ENCODE measurements around the gene ETNK1.
A peak's percentile ranks its signal among the peaks of the same experiment; 100 is the strongest.
"Not testable (repeated sequence)": the region's sequence is repeated elsewhere in the genome, so short reads cannot be mapped to it uniquely, and the experiment has no call there.

Gene ETNK1

DNA sequence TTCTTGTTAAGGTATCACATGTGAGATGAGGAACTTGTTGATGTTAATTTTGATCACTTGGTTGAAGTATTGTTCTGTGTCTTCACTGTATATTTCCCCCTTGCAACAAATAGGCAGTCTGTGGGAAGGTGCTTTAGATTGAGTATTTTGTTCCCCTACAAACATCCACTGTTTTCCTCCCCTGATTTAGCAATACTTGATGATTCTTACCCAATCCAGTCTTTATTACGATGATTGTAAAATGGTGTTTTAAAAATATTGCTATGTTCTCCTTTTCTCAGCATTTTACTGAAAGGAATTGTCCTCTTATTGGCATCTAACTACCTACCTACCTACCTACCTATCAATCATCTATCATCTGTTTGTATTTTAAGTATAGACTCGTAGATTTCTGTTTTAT, 66.3 kb downstream of the ETNK1 start:
- DNase-seq = no peak

DNA sequence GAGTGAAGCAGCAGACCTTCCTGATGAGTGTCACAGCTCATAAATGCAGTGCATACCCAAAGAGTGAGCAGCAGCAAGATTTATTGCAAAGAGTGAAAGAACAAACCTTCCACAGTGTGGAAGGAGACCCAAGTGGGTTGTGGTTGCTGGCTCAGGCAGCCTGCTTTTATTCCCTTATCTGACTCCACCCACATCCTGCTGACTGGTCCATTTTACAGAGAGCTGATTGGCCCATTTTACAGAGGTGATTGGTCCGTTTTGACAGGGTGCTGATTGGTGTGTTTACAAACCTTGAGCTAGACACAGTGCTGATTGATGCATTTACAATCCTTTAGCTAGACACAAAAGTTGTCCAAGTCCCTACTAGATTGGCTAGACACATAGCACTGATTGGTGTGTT, 67.5 kb downstream of the ETNK1 start:
- DNase-seq = not testable (repeated sequence)

DNA sequence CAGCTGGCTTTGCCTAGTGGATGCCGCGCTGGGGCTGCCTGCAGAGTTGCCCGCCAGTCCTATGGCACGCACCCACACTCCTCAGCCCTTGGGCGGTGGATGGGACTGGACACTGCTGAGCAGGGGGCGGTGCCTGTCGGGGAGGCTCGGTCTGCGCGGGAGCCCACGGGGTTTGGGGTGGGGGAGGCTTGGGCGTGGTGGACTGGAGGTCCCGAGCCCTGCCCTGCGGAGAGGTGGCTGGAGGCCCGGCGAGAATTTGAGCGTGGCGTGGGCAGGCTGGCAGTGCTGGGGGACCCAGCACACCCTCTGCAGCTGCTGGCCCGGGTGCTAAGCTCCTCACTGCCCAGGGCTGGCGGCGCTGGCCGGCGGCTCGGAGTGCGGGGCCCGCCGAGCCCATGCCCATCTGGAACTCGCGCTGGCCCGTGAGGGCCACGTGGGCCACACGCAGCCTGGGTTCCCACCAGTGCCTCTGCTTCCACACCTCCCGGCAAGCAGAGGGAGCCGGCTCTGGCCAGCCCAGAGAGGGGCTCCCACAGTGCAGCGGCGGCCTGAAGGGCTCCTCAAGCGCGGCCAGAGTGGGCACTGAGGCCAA, 68.1 kb downstream of the ETNK1 start:
- DNase-seq = no peak

DNA sequence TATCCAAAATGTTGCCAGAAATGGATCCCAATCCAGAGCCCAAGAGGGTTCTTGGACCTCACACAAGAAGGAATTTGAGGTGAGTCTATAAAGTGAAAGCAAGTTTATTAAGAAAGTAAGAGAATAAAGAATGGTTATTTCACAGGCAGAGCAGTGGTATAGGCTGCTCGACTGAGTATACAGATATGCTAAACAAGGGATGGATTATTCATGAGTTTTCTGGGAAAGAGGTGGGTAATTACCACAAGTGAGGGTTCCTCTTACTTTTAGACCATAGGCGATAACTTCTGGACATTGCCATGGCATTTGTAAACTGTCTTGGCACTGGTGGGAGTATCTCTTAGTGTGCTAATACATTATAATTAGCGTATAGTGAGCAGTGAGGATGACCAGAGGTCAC, 73.6 kb downstream of the ETNK1 start:
- DNase-seq = no peak

DNA sequence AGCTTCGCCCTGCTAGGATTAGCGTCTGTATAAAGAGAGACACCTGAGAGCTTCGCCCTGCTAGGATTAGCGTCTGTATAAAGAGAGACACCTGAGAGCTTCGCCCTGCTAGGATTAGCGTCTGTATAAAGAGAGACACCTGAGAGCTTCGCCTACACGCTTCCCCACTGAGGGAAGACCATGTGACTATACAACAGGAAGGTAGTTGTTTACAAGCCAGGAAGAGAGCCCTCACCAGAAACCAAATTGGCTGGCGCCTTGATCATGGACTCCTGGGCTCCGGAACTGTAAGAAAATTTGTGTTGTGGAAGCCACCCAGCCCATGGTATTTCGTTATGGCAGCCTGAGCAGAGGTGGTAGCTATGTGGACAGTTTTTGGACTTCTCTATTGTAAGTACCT, 74.7 kb downstream of the ETNK1 start:
- DNase-seq = peak; percentile 30

DNA sequence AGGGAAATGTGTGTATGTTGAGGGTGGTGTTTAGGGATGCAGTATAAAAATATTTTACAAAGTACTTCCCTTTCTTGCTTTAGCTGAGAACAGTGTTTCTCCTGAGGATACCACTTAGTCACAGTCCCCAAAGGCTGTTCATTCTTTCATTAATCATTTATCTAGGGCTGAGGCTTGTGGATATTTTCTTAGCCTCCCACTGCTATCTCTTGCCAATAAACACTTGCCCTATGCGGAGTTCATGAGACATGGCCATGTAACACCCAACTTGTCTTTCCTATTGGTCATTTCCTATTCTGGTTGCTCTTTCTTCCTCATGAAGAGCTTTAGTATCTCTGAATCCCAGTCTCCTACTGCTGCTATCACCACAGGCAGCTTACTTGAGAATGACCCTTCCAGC, 75.1 kb downstream of the ETNK1 start:
- no peak for DNase-seq

DNA sequence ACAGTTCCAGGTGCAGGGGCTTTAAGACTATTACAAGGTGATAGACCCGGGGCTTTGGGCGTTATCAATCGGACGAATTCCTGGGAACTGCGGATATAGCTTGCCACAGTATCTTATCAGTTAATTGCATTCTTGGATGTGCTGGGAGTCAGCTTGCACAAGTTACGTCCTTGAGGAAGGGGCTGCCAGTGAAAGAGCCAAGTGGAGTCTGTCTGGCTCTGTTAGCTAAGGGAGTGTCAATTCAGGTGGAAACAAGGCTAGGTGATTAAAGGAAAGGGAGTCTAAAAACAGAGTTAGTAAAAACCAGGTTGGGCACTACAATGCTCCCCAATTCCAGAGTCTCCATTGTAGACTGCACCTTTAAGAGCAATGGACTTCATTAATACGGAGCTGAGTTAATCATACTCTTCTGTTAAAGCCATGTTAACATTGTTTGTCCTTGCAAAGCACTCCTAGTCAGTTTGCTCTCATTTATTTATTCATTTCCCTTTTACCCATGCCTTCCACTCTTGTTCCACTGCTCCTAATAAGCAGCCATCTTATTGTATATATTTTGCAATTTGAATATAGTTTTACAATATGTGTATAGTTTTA, 76.3 kb downstream of the ETNK1 start:
- DNase-seq = peak; percentile 2

DNA sequence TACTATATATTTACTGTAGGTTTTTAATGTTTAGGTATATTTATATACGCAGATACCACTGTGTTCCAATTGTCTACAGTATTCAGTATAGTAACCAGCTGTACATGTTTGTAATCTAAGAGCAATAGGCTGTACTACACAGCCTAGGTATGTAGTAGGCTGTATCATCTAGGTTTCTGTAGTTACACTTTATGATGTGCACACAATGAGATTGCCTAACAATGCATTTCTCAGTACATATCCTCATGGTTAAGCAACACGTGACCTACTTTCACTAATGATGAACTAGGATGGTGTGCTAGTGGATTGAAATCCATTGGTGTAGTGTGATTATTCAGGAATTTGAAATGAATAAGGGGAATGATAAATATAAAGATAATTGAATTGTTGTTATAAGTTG, 77.7 kb downstream of the ETNK1 start:
- DNase-seq = no peak

DNA sequence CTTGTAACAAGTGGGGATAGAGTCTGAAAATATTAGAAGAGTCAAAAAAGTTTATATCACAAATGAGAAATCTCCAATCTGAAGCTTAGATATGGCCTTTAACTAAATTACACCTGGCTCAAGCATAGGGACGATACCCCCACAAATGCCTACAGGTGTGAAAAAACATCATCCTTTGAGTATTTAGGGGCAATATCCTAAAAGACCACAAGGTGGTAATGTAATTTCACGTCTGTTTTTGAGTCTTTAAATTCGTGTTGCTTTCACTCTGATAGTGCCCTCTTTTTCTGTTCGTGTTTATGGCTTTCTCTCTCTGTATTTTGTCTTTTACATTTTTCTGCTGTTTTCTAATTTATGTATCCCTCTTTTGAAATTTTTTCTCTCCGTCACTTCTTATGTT, 84.3 kb downstream of the ETNK1 start:
- DNase-seq = peak; percentile 25

DNA sequence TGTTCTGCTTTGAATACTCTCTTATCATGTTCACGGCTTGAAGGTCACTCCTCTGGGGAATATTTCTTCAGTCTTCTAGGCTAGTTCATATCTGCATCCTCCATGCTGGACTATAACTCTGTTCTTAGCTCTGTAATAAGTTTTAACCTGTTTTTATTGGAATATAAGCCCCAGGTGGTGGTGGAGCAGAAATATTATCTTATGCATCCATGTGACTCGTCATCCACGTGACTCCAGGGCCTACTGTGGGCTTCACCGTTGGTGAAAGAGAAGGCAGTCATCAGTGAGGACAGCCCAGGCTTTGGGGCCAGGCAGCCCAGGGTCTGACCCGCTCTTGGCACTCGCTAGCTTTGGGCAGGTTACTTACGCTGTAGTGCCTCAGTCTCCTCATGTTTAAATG, 87.1 kb downstream of the ETNK1 start:
- DNase-seq = no peak

DNA sequence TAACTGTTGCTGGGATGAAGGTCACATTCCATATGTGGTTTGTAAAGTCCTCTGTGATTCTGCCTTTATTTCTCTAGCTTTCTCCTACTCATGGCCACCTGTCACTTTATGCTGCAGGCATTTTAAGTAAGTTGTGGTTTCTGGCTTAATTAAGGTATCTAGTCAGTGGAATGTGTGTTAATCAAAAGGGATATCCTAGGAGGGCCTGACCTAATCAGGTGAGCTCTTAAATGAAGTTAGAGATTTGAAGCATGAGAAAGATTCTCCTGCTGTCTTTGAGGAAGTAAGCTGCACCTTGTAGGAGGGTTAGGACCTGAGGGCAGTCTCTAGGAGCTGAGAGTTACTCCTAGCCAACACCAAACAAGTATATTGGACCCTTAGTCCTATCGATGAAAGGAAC, 90.3 kb downstream of the ETNK1 start:
- no peak for DNase-seq

DNA sequence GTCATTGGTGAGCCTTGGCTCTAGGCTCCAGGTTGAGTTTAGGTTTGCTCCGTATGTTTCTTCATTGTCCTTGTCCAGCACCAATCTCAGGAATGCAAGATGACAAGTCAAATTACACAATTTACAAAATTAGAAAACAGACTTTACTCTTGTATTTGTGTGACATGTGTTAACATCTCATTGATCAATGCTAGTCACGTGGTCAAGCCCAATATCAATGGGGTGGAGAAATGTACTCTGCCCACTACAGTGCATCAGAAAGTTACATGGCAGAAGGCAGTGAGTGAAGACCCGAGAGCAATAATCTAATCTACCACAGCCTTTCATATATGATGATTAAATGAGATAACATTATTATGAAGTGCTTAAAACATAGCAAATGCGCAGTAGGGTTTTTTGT, 94.8 kb downstream of the ETNK1 start:
- no peak for DNase-seq

DNA sequence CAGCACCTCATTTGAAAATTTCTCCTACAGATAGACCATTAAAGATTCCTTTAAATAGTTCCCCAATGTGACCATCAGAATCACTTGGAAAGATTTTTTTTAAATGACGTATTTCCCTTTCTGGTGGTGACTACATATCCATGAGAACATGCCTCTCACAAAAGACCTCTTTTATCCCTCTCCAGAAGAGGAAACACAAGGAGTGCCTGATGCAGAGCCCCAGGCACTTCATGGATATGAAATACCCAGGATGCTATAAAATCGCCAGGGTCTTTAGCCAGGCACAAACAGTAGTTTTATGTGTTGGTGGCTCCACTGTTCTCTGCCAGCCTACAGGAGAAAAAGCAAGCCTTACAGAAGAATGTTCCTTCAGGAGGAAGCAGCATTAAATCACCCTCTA, 97.1 kb downstream of the ETNK1 start:
- DNase-seq = no peak

DNA sequence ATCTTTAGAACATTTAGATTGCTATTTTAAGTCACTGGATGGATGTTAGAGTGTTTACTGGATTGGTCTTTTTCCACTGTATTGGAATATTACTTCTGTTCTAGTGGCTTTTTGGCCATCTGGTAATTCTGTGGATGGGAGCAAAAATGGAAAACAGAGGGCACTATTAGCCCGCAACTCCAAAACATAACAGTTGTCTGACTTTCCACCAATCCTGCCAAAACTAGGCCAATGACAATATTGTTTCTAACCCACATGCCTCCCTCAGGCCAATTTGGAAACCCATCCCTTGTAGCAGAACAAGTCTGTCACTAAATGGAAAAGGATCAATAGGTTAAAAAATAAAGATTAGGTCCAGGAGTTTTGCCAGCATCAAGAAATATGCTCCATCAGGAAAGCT, 97.8 kb downstream of the ETNK1 start:
- DNase-seq = no peak

DNA sequence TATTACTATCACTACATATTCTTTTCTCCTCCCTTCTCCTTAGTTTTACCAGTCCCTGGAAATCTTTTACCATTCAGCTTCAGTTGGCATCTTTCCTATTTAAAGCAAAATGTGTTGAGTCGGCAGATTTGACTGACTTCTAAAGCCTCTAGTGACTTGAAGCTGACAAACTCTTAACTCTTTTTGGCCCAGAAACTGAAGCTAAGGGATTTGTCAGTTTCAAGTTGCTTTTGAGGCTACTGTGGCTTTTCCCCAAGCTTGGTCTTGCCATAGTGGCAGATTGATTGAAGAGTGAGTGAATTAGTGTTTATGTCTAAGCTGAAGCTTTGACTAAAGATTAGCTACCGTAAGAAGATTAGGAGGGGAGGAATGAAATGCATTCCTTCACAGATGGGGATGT, 104.0 kb downstream of the ETNK1 start:
- DNase-seq = no peak

DNA sequence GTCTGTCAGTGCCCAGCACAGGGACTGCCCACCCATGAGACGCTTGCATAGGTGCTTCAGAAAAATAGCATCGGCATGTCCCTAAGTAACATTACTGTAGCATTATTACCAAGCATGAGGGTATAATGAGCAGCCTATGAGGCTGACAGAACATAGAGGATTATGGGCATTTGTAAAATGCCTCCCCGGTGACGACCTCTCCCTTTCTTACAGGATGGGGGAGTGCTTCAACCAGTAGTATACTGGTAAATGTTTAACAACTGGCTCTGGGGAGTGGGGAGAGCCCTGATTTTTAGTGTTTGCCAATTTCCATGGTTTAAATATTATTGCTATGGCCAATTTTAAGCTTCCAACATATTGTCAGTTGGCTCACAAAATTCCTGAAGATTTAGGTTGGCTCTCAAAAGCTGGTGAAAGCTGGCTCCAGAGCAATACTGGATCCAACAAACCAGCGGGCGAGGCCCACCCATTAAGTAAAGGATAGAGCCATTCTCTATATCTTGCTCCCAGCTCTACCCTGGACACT, 104.5 kb downstream of the ETNK1 start:
- DNase-seq = no peak

DNA sequence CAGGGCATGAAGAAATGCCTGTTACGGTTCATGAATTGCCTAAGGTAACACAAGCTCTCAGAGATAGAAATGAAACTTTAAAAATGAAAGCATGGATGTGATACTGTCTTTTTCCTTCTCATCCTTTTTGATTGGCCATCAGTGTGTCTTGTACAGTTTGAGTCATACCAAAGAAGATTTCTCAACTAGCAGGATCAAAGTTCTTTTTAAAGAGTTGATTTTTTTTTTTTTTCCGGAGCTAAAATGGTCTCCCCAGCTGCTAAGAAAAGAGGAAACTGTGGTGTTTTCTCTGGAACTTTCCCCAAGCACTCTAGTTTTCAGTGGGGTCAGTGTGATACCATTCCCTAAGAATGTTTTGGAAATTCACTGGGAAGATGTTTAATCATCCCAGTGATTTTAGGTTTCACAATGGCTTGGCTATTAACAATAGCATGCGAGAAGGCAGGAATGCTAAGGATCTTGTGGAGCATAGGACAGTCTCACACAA, 105.0 kb downstream of the ETNK1 start:
- DNase-seq = no peak

DNA sequence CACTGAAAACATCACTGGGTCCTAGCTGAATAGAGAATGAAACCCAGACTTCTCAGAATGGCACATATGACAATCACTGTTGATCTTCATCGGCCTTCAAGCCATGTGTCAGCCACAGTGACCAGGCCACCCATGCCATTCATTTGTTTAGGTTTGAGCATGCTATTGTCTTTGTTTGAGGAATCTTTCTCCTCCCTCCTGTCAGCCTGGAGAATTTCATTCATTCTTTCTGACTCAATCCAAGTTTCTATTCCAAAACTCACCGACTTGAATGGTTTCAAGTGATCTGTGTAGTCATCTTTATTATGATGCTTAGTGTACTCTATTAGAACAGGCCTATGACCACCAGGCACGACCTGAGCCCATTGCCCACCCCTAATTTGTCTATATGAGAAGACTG, 106.3 kb downstream of the ETNK1 start:
- DNase-seq = no peak

DNA sequence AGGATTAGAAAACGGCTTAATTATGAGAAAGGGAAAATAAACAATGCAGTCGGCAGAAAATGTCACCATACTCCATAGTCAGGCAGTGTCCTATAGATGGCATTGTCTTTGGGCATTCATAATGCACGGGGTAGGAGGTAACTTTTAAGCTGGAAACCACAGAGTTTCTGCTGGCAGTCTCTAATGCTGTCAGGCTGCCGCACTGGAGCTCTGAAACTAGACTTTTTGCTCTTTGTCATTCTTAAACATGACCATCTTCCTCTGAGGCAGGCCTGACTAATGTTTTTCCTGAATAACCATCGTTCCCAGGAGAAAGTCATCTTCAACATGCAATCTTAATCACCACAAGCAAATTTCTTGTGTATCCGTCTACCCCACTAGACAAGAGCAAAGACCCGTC, 108.8 kb downstream of the ETNK1 start:
- no peak for DNase-seq

DNA sequence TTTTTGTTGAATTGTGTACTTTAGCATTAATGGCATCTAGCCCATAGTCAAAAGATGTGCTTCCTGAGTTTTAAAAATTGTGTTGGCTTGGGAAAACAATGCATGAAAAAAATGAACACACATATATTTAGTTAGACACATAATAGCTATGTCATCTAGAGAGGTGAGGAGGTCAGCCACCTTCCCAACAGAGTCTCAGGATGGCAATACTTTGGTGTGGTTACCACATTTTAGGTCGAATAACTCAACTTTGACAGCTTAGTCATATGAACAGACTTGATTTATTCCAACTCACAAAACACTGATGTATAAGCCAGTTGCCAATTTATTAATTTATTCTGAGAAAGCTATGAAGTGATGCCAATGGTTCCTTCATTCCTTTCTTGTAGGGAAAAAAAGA, 114.0 kb downstream of the ETNK1 start:
- DNase-seq = no peak
